ENCODE measurements around the gene CHRD. TPM values are rescaled to one million over a fixed set of nuclear protein-coding genes. Genes with fewer than 3 reads are reported as not detected.

Gene CHRD
- total RNA-seq, 2 donors from 2014 or later = 0.05 to 0.39 TPM

- H3K36me3 Mint-ChIP-seq (ENCODE audit: low read depth) = no peaks in the 10 kb centered on the region
- H3K27ac Mint-ChIP-seq = peak overlapping the region; percentile 54
- no peaks in the 10 kb centered on the region for H3K4me1 Mint-ChIP-seq
- ATAC-seq (replicated peaks) = no peak
- H3K9me3 Mint-ChIP-seq = no peaks in the 10 kb centered on the region
- no peaks in the 10 kb centered on the region for H3K27me3 Mint-ChIP-seq
- no peak overlapping the region for H3K4me3 Mint-ChIP-seq
Measured at GRCh38 chr3:184353546-184353941, 26.3 kb upstream of the CHRD start.

- Mint-ChIP-seq H3K4me3 (no peak overlapping the region), H3K4me1 (no peaks in the 10 kb centered on the region), H3K27me3 (no peaks in the 10 kb centered on the region), H3K27ac (peak overlapping the region; percentile 54), H3K9me3 (no peaks in the 10 kb centered on the region), H3K36me3 (ENCODE audit: low read depth) (no peaks in the 10 kb centered on the region)
- peak; percentile 96 for ATAC-seq (replicated peaks)
Measured at GRCh38 chr3:184354121-184354728, 25.6 kb upstream of the CHRD start.

- Mint-ChIP-seq H3K4me3 (no peak overlapping the region), H3K4me1 (no peaks in the 10 kb centered on the region), H3K9me3 (no peaks in the 10 kb centered on the region), H3K27ac (peak overlapping the region; percentile 17), H3K36me3 (ENCODE audit: low read depth) (no peaks in the 10 kb centered on the region), H3K27me3 (no peaks in the 10 kb centered on the region)
- no peak for ATAC-seq (replicated peaks)
Measured at GRCh38 chr3:184354754-184355153, 25.1 kb upstream of the CHRD start.

GRCh38 chr3:184355261-184356040 lies 24.4 kb upstream of the CHRD start:
- Mint-ChIP-seq H3K9me3 (no peaks in the 10 kb centered on the region), H3K27me3 (no peaks in the 10 kb centered on the region), H3K27ac (peak overlapping the region; percentile 17), H3K36me3 (ENCODE audit: low read depth) (no peaks in the 10 kb centered on the region), H3K4me1 (no peaks in the 10 kb centered on the region), H3K4me3 (no peak overlapping the region)
- no peak for ATAC-seq (replicated peaks)

- Mint-ChIP-seq H3K27me3 (no peaks in the 10 kb centered on the region), H3K27ac (no peak overlapping the region), H3K4me3 (no peak overlapping the region), H3K36me3 (ENCODE audit: low read depth) (no peaks in the 10 kb centered on the region), H3K9me3 (no peaks in the 10 kb centered on the region), H3K4me1 (peaks cover 4% of the 10 kb centered on the region)
- no peak for ATAC-seq (replicated peaks)
Measured at GRCh38 chr3:184357248-184358123, 22.4 kb upstream of the CHRD start.

GRCh38 chr3:184358124-184358767 lies 21.6 kb upstream of the CHRD start:
- no peak for ATAC-seq (replicated peaks)
- Mint-ChIP-seq H3K36me3 (ENCODE audit: low read depth) (peaks cover 3% of the 10 kb centered on the region), H3K4me3 (no peak overlapping the region), H3K27ac (no peak overlapping the region), H3K9me3 (no peaks in the 10 kb centered on the region), H3K4me1 (peaks cover 4% of the 10 kb centered on the region), H3K27me3 (no peaks in the 10 kb centered on the region)

- peaks cover 9% of the 10 kb centered on the region for H3K36me3 Mint-ChIP-seq (ENCODE audit: low read depth)
- no peak for ATAC-seq (replicated peaks)
- no peaks in the 10 kb centered on the region for H3K27me3 Mint-ChIP-seq
- no peaks in the 10 kb centered on the region for H3K9me3 Mint-ChIP-seq
- H3K27ac Mint-ChIP-seq = no peak overlapping the region
- no peak overlapping the region for H3K4me3 Mint-ChIP-seq
- peaks cover 4% of the 10 kb centered on the region for H3K4me1 Mint-ChIP-seq
Measured at GRCh38 chr3:184358921-184359350, 20.9 kb upstream of the CHRD start.

GRCh38 chr3:184359610-184360009 lies 20.2 kb upstream of the CHRD start:
- Mint-ChIP-seq H3K4me3 (peak overlapping the region; percentile 82), H3K9me3 (no peaks in the 10 kb centered on the region), H3K27ac (no peak overlapping the region), H3K36me3 (ENCODE audit: low read depth) (peaks cover 16% of the 10 kb centered on the region), H3K27me3 (no peaks in the 10 kb centered on the region), H3K4me1 (peaks cover 8% of the 10 kb centered on the region)
- ATAC-seq (replicated peaks) = no peak

GRCh38 chr3:184360070-184360928 lies 19.6 kb upstream of the CHRD start:
- peaks cover 15% of the 10 kb centered on the region for H3K4me1 Mint-ChIP-seq
- ATAC-seq (replicated peaks) = no peak
- no peaks in the 10 kb centered on the region for H3K27me3 Mint-ChIP-seq
- peaks cover 23% of the 10 kb centered on the region for H3K36me3 Mint-ChIP-seq (ENCODE audit: low read depth)
- H3K4me3 Mint-ChIP-seq = peak overlapping the region; percentile 82
- H3K9me3 Mint-ChIP-seq = no peaks in the 10 kb centered on the region
- H3K27ac Mint-ChIP-seq = peak overlapping the region; percentile 59

GRCh38 chr3:184360929-184361531 lies 18.8 kb upstream of the CHRD start:
- Mint-ChIP-seq H3K4me3 (peak overlapping the region; percentile 82), H3K9me3 (no peaks in the 10 kb centered on the region), H3K36me3 (ENCODE audit: low read depth) (peaks cover 30% of the 10 kb centered on the region), H3K27ac (peak overlapping the region; percentile 59), H3K4me1 (peaks cover 15% of the 10 kb centered on the region), H3K27me3 (no peaks in the 10 kb centered on the region)
- no peak for ATAC-seq (replicated peaks)

GRCh38 chr3:184361532-184361931 lies 18.3 kb upstream of the CHRD start, which contains the start of the genes CLCN2 and POLR2H:
Gene CLCN2 (minus strand): TSS chr3:184361605. CDS start chr3:184361479, 126 bp downstream.
Gene POLR2H (plus strand): TSS chr3:184361710. CDS start chr3:184363493, 1,783 bp downstream.
- peaks cover 15% of the 10 kb centered on the region for H3K4me1 Mint-ChIP-seq
- H3K9me3 Mint-ChIP-seq = no peaks in the 10 kb centered on the region
- peak within 1 kb of the TSS; percentile 94 for H3K4me3 Mint-ChIP-seq
- peak within 1 kb of the TSS; percentile 98 for H3K27ac Mint-ChIP-seq
- no peaks in the 10 kb centered on the region for H3K27me3 Mint-ChIP-seq
- peaks cover 35% of the 10 kb centered on the region for H3K36me3 Mint-ChIP-seq (ENCODE audit: low read depth)
- ATAC-seq (replicated peaks) = peak; percentile 59

- Mint-ChIP-seq H3K27me3 (no peaks in the 10 kb centered on the region), H3K4me1 (peaks cover 15% of the 10 kb centered on the region), H3K4me3 (peak overlapping the region; percentile 94), H3K27ac (peak overlapping the region; percentile 98), H3K9me3 (no peaks in the 10 kb centered on the region), H3K36me3 (ENCODE audit: low read depth) (peaks cover 41% of the 10 kb centered on the region)
- peak; percentile 26 for ATAC-seq (replicated peaks)
Measured at GRCh38 chr3:184361932-184362667, 17.8 kb upstream of the CHRD start.
